Activated CD8-positive, alpha-beta memory T cell treated with anti-CD3 and anti-CD28 coated beads for 24 hours (primary cell): ENCODE measurements around the gene PHF23.

Experiments
- DNase-seq: peaks from one replicate; pipeline ENCODE4 v3.0.0-alpha.2; 2020

Gene PHF23

GRCh38 chr17:7219812-7220592 lies 19.3 kb downstream of the PHF23 start, which contains the start of the genes ACADVL and DLG4:
TSS of gene ACADVL (plus strand) at chr17:7219938. CDS start at chr17:7219985, 47 bp downstream.
TSS of gene DLG4 (minus strand) at chr17:7219836.
- DNase-seq = peak; percentile 92

DNA sequence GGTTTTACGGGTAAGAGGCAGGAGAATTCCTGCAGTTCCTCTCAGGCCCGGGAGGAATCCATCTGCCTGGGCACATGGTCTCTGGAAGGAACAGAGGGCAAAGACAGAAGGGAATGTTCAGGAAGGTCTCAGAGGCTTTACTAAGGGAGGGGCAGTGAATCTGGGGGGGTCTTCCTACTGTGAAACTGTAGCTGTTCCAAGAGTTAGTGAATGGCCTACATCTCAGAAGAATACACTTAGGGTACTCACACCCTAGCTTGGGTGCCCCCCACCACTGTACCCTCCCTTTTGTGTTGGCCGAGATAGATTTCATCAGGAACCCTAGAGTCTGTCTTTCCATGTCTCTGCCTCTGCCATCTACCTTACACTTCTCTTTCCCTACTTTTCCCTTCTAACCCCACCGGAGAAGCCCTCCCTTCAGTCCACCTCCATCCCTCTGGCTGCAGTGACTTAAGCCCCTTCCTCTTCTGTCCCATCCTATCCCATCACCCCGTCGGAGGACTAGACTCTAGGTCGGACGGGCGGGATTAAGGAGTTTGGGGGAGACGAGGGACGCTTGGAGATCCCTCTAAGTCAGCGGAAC lies 19.9 kb downstream of the PHF23 start:
- DNase-seq = no peak

DNA sequence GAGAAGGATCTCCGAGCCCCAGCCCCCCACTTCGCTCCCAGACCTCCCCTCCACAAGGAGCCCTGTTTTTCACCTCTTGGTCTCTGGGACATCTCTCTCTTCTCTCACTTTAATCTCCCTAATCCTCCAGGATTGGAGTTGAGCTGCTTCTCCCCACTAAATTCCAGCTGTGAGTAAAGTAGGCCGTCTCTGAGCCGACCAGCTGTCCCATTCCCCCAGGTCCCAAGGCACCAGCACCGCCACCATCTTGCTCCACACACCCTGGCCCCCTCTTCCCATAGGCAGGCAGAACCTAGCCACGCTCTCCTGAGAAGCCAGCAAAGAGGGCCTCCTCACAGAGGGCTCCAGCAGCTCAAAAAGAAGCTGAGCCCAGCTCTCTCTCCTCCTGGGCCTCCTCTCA lies 20.5 kb downstream of the PHF23 start:
- DNase-seq = no peak

DNA sequence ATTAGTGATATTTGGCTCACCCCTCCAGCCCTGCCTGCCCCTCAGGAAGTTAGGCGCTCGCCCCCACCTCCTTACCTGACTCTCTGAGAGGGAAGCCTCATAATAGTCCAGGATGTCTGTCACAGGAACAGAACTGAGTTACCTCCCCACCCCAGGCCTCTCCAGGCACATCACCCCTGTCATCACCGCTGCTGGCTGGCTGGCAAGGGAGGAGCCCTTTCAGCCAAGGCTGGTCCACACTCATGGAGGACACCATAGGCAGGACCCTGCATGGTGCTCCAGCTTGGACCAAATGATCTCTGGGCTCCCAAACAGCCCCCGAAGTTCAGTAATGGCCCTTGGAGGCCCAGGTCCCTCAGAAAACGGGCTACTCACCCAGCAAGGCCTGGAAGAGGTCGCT lies 21.1 kb downstream of the PHF23 start:
- no peak for DNase-seq

GRCh38 chr17:7217113-7217987 lies 21.9 kb downstream of the PHF23 start:
- no peak for DNase-seq

- DNase-seq = no peak
Measured at GRCh38 chr17:7216242-7217112, 22.8 kb downstream of the PHF23 start.

DNA sequence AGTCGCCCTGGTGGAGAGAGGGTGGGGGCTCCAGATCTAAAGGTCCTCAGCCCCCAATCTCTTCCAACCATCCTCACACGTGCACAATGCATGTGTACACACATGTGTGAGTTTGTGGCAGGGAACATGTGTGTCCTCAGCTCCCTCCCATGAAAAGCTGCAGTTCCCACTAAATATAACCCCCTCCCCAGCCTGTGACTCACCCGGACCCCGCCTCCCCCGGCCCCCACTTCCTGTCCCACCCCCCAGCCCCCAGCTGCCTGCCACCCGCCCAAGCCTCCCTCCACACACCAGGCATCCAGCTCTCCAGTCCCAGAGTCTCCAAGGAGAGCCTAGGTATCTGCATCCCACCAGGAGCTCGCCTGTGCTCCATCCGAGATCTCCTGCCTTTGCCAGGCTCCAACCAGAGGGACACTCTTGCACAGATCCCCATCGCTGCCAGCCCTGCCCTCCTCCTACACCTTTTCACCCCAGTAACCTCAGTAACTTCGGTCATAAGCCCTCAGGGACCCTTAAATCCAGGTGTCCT lies 23.5 kb downstream of the PHF23 start:
- no peak for DNase-seq

GRCh38 chr17:7215136-7215638 lies 24.1 kb downstream of the PHF23 start:
- no peak for DNase-seq

- peak; percentile 100 for DNase-seq
Measured at GRCh38 chr17:7214300-7215135, 24.7 kb downstream of the PHF23 start.

DNA sequence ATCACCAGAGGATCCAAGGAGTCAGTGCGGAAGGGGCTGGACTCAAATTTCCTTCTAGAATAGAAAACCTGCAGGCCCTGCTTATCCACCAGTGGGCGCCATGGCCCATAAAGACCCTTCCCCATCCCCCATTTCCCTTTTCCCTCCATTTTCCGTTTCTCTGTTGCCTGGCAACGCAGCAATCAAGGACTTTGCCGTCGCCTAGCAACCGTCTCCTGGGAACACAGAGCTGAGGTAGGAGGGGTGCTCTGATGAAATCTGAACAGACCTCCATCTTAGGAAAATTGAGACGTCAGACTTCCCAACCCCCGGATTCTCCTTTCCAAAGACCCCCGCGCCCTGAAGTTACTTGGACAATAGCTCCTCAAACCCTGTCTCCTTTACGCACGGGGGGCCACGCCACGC lies 25.4 kb downstream of the PHF23 start:
- no peak for DNase-seq

DNA sequence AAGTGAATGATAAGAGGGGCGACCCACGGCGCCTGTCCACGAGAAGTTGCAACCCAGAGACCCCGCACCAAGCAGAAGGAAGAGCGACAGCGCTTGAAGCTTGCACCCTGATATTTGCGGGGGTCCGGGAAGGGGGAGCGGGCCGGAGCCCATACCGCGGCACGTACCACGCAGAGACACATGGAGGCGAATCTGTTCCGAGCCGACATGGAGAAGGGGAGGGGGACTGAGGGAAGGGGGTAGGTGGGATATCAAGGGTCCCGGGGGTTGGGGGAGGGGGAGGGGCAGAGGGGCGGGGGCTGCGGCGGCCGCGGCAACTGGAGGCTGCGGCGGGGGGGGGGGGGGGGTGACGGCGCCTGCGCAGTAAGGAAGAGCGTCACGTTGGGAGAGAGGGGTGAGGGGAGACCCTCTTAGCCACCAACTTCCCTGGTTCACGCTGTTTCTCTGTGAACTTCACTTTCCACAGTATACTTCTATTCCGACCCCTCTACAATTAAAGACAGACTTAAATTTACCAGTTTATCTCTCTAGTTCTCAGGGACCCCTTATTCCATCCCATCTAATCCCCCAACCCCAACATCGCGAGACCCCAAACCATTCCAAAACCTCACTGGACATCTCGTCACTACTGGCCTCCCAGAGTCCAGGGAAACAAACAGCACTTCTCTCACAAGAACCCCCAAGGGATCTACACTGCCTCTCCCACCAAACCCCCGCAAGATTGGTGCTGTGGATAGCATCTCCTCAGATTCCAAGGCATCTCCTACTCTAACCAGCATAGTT lies 27.6 kb downstream of the PHF23 start:
- DNase-seq = no peak

DNA sequence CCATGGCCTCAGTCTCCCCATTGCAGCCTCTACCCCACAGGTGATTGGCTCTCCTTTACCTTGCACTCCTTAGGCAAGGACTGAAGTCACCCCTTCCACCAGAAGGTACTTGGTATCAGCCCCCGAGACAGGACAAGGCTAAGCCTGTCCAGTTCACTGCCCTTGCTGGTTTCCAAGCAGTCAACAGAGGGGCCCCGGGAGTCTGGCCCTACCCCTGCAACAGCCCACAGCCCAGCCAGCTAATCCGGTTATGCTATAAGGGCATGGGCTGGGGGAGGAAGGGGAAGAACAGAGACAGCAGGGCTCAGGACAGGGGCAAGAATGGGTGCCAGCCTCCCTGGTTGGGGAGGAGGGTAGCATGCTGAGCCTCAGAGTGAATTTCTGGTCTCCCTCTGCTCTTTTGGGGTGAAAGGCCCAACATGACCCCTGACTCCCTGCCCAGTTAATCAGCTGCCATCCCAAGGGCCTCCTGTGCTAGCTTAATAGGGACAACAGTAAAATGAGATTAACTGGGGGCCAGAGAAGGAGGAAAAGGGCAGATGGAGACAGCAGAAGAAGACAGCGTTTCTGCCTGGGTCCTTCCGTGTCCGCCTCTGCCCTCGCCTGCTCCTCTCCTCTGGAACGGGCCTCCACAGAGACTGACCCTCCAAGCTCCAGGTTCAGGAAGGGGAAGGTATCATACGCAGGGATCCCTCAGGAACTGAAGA lies 30.4 kb downstream of the PHF23 start:
- DNase-seq = no peak

DNA sequence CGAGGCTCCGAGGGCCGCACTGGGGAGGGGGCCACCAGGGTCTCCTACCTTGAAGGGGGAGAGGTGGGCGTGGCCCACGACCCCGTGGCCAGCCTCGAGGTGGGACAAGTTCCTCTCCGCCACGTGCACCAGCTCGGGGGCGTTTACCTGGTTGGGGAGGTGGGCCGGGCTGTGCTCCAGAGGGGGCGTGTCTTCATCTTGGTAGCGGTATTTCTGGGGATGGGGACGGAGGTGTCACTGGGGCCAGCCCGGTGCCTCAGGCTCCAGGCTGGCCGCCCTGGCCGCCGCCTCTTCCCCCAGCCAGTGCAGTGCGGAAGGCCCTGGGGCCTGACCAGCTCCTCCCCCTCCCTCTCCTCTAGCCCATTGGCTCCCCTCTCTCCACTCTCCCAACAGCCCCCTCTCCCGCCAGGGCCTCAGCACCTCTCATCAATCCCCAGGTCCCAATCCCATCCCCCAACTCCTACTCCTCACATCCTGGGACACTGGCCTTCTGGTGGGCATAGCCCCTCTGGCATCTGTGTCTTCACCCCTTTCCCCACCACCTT lies 31.2 kb downstream of the PHF23 start:
- DNase-seq = no peak

- DNase-seq = no peak
Measured at GRCh38 chr17:7207120-7208001, 31.9 kb downstream of the PHF23 start.

- DNase-seq = no peak
Measured at GRCh38 chr17:7205561-7205960, 33.7 kb downstream of the PHF23 start.

DNA sequence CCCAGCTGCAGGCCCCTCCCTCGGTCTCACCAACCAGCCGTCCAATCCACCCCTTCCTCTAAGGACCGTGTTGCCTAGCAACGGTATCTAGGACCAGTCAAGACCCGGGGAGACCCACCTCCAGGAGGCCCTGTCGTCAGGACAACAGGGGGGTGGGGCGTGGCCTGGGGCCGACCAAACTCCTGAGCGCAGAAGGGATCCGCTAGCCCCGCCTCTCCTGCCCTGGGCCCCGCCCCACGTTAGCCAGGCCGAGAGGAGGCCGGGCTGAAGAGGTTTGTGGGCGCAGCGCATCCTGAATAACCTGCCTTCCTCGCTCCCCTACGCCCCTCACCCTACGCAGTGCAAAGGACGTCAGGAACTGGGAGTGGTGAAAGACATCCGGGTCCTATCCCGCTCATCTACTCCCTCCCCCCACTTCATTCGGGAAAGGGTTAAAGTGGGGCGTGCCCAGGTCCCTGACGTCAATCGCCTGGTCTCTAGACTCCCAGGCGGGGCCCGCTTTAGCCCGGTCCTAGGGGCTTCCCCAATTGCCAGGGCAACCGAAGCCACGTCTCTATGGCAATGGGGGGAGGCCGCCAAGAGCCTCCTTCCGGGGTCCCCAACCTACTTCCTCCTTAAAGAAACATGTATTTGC lies 34.3 kb downstream of the PHF23 start:
- peak; percentile 96 for DNase-seq

DNA sequence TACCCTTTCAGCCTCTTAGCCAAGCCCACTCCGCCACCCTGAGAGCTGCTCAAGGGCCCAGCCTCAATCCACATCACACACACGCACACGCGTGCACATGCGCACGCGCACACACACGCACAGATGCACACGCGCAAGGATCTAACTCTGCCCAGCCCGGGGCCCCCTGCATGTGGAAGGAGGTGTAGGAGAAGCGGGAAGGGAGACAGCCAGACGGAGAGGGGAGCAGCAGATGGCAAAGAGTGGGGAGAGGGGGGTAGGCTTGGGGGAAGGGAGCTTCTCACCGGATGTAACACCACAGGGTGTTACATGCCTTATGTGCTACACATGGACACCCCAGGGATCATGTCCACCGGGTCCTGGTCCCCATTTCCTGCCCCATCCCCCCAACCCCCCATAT lies 34.9 kb downstream of the PHF23 start:
- no peak for DNase-seq

DNA sequence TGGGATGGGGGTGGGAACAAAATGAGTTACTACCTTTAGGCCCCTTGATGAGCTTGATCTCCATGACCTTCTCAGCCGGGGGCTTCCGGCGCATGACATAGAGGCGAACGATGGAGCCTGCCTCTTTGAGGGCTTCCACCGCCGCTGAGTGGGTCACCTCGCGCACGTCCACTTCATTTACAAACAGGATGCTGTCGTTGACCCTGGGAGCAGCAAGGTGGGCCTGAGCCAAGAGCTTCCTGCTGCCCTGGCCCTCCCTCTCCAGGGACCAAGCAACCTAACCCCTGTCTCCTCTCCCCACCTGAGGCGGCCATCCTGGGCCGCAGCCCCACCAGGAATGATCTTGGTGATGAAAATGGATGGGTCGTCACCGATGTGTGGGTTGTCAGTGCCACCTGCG lies 35.9 kb downstream of the PHF23 start:
- DNase-seq = no peak
